Mesenchymal stem cell (in vitro differentiated cells and primary cell): ENCODE measurements around the gene INSC.

Source experiments
- DNase-seq: peaks from one replicate; pipeline ENCODE4 v3.0.0-alpha.2; 2013
- H2AFZ ChIP-seq: one replicate; pipeline ENCODE4 v1.6.1; 2013; ENCODE audit warnings: low read depth, mild to moderate bottlenecking, control low read depth, inconsistent platforms, low read length, moderate library complexity
- H2AK5ac ChIP-seq: 2 replicates; pipeline ENCODE4 v1.6.1; 2013; ENCODE audit warnings: low read length, moderate library complexity, mild to moderate bottlenecking, inconsistent platforms; ENCODE audit not compliant: severe bottlenecking
- H2BK120ac ChIP-seq: one replicate; pipeline ENCODE4 v1.6.1; 2013; ENCODE audit warnings: low read depth, mild to moderate bottlenecking, inconsistent platforms, low read length, moderate library complexity
- H2BK12ac ChIP-seq, 2 experiments: one replicate each; pipeline ENCODE4 v1.6.1; 2013; ENCODE audit warnings: inconsistent platforms in 2 of 2, low read length in 2 of 2, mild to moderate bottlenecking in 2 of 2, moderate library complexity in 2 of 2, control low read depth in 1 of 2
- H2BK15ac ChIP-seq: one replicate; pipeline ENCODE4 v1.6.1; 2013; ENCODE audit warnings: mild to moderate bottlenecking, low read depth, inconsistent platforms; ENCODE audit not compliant: poor library complexity, severe bottlenecking
- H2BK5ac ChIP-seq: 2 replicates; pipeline ENCODE4 v1.6.1; 2013; ENCODE audit warnings: low read depth, mild to moderate bottlenecking, low read length, control low read depth, inconsistent platforms; ENCODE audit not compliant: poor library complexity, severe bottlenecking
- H3K14ac ChIP-seq, 2 experiments: one replicate each; pipeline ENCODE4 v1.6.1; 2013; ENCODE audit warnings: inconsistent platforms in 2 of 2, low read length in 2 of 2, control low read depth in 1 of 2, mild to moderate bottlenecking in 1 of 2, moderate library complexity in 1 of 2
- H3K18ac ChIP-seq, 2 experiments: one replicate each; pipeline ENCODE4 v1.6.1; 2013; ENCODE audit warnings: inconsistent platforms in 2 of 2, low read length in 2 of 2, control low read depth in 1 of 2, low read depth in 1 of 2, mild to moderate bottlenecking in 1 of 2
- H3K23ac ChIP-seq, 2 experiments: one replicate each; pipeline ENCODE4 v1.6.1; 2013; ENCODE audit warnings: inconsistent platforms in 2 of 2, low read length in 2 of 2, mild to moderate bottlenecking in 2 of 2, moderate library complexity in 2 of 2, control low read depth in 1 of 2
- H3K27ac ChIP-seq: 2 replicates; pipeline ENCODE4 v1.5.1; 2013; ENCODE audit warnings: mild to moderate bottlenecking, moderate library complexity, low read length, control low read depth, inconsistent platforms; ENCODE audit not compliant: poor library complexity, severe bottlenecking
- H3K27me3 ChIP-seq, 2 experiments: 2 replicates each; pipeline versions ENCODE4 v1.6.1 to v1.7.0; 2013; ENCODE audit warnings: low read length in 2 of 2, mild to moderate bottlenecking in 2 of 2, moderate library complexity in 2 of 2, control low read depth in 1 of 2, inconsistent platforms in 1 of 2; ENCODE audit not compliant: control insufficient read depth in 1 of 2, insufficient read depth in 1 of 2
- H3K36me3 ChIP-seq, 2 experiments: 2 replicates each; pipeline versions ENCODE4 v1.6.1 to v1.7.0; 2013; ENCODE audit warnings: low read length in 2 of 2, control low read depth in 1 of 2, inconsistent platforms in 1 of 2, low read depth in 1 of 2, mild to moderate bottlenecking in 1 of 2; ENCODE audit not compliant: insufficient read depth in 2 of 2, control insufficient read depth in 1 of 2
- H3K4ac ChIP-seq, 2 experiments: one replicate each; pipeline ENCODE4 v1.6.1; 2013; ENCODE audit warnings: inconsistent platforms in 2 of 2, low read length in 2 of 2, mild to moderate bottlenecking in 2 of 2, moderate library complexity in 2 of 2, control low read depth in 1 of 2, low read depth in 1 of 2
- H3K4me1 ChIP-seq: 2 replicates; pipeline ENCODE4 v1.6.1; 2013; ENCODE audit warnings: low read depth, low read length, control low read depth; ENCODE audit not compliant: control insufficient read depth, insufficient read depth
- H3K4me2 ChIP-seq: 2 replicates; pipeline ENCODE4 v1.6.1; 2013; ENCODE audit warnings: low read length, mild to moderate bottlenecking, inconsistent platforms; ENCODE audit not compliant: poor library complexity, severe bottlenecking
- H3K4me3 ChIP-seq, 2 experiments: 2 replicates each; pipeline versions ENCODE4 v1.5.1 to v1.7.0; 2013; ENCODE audit warnings: low read length in 2 of 2, mild to moderate bottlenecking in 2 of 2, control low read depth in 1 of 2, low read depth in 1 of 2; ENCODE audit not compliant: insufficient read depth in 1 of 2
- H3K79me1 ChIP-seq: replicated peaks from 2 replicates; pipeline ENCODE4 v1.6.1; 2013; ENCODE audit warnings: mild to moderate bottlenecking, control low read depth, low read length, inconsistent platforms; ENCODE audit not compliant: poor library complexity, severe bottlenecking
- H3K9ac ChIP-seq: 2 replicates; pipeline ENCODE4 v1.7.0; 2013; ENCODE audit warnings: mild to moderate bottlenecking, low read length, moderate library complexity
- H3K9me3 ChIP-seq: 2 replicates; pipeline ENCODE4 v1.7.0; 2013; ENCODE audit warnings: mild to moderate bottlenecking, low read length; ENCODE audit not compliant: control insufficient read depth
- H4K8ac ChIP-seq: one replicate; pipeline ENCODE4 v1.6.1; 2013; ENCODE audit warnings: inconsistent platforms, mild to moderate bottlenecking, low read length, moderate library complexity
- H4K91ac ChIP-seq: one replicate; pipeline ENCODE4 v1.6.1; 2013; ENCODE audit warnings: mild to moderate bottlenecking, low read length, inconsistent platforms
- WGBS: methylation state at CpG from one replicate; pipeline ENCODE4 v1.1.7; 2013; ENCODE audit warnings: mixed read lengths; 5-methylcytosine and 5-hydroxymethylcytosine counted together

Gene INSC

DNA sequence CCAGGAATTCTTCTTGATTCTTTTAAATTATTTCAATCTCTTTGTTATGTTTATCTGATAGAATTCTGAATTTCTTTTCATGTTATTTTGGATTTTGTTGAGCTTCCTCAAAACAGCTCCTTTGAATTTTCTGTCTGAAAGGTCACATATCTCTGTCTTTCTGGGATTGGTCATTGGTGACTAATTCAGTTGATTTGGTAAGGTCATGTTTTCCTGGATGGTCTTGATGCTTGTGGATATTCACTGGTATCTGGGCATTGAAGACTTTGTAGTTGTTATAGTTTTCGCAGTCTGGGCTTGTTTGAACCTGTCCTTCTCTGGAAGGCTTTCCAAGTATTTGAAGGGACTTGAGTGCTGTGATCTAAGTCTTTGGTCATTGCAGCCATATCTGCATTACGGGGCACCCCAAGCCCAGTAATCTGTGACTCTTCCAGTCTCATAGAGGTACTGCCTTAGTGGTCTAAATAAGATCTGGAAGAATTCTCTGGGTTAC, 18.9 kb upstream of the INSC start:
- Histone ChIP-seq H3K27ac (no peak overlapping the region), H3K4me3 (no peak overlapping the region), H2AFZ (no peak overlapping the region), H2BK120ac (no peak overlapping the region), H2AK5ac (no peak overlapping the region), H2BK15ac (no peak overlapping the region), H3K36me3 (no peaks in the 10 kb centered on the region), H3K27me3 (peaks cover 0 to 6% of the 10 kb centered on the region in 2 experiments), H3K9me3 (no peaks in the 10 kb centered on the region), H3K4ac (no peak overlapping the region), H2BK12ac (no peak overlapping the region), H3K23ac (no peak overlapping the region), H3K4me2 (no peak overlapping the region), H3K18ac (no peak overlapping the region), H4K8ac (no peak overlapping the region), H4K91ac (no peak overlapping the region), H3K79me1 (no peaks in the 10 kb centered on the region), H3K9ac (no peak overlapping the region), H2BK5ac (no peak overlapping the region), H3K4me1 (no peaks in the 10 kb centered on the region), H3K14ac (no peak overlapping the region)
- 97% methylated on average over 2 of the region's 2 CpGs for WGBS
- no peak for DNase-seq

DNA sequence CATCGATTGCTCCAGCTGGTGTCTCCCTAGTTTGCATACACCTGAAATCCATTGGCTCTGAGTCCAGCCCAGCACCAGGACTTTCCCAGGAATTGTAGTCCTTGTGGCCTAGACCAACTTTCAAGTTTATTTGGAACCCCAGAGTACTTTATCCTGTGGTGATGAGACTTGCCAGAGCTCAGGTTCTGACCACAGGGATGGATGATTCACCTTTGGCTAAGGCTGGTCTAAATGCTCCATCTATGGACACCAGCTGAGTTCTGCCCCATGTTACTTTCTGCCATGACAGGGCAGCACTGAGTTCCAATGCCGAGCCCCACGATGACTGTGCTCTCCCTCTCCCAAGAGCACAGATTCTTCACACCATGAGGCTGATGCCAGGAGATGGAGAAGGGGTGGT, 17.3 kb upstream of the INSC start:
- H3K27me3 ChIP-seq: peaks cover 0 to 6% of the 10 kb centered on the region in 2 experiments
- H3K27ac ChIP-seq: no peak overlapping the region
- no peaks in the 10 kb centered on the region for H3K36me3 ChIP-seq
- H3K4me3 ChIP-seq: no peak overlapping the region
- H2AK5ac ChIP-seq: no peak overlapping the region
- WGBS: 80% methylated on average over 1 of the region's 3 CpGs
- H4K91ac ChIP-seq: no peak overlapping the region
- no peak overlapping the region for H3K4me2 ChIP-seq
- H3K4me1 ChIP-seq: no peaks in the 10 kb centered on the region
- no peak overlapping the region for H2BK5ac ChIP-seq
- no peak overlapping the region for H2BK12ac ChIP-seq
- no peak overlapping the region for H2BK120ac ChIP-seq
- no peak overlapping the region for H3K9ac ChIP-seq
- H3K4ac ChIP-seq: no peak overlapping the region
- DNase-seq: no peak
- H3K79me1 ChIP-seq: no peaks in the 10 kb centered on the region
- H2BK15ac ChIP-seq: no peak overlapping the region
- no peak overlapping the region for H3K18ac ChIP-seq
- no peak overlapping the region for H4K8ac ChIP-seq
- H3K23ac ChIP-seq: no peak overlapping the region
- no peak overlapping the region for H3K14ac ChIP-seq
- no peaks in the 10 kb centered on the region for H3K9me3 ChIP-seq
- no peak overlapping the region for H2AFZ ChIP-seq

DNA sequence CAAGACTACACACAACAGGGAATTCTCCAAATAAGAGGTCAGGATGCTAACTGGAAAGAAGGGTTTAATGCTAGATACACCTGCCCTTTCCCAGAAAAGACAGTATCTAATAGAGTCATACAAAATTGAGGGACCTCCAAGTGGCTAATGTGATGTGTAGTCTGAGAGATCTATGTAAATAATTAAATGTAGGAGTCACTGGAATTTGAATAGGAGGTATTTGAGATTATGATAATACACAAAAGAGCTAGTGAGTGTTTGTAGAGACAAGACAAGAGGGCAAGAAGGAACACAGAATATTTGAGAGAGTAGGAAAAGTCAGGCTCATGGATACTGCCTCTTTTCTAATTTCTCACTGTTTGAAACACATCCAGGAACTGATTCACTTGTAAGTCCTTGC, 15.5 kb upstream of the INSC start:
- DNase-seq: no peak
- H2BK12ac ChIP-seq: no peak overlapping the region
- no peak overlapping the region for H3K4me2 ChIP-seq
- H3K4ac ChIP-seq: no peak overlapping the region
- H3K4me3 ChIP-seq: no peak overlapping the region
- H3K27me3 ChIP-seq: peaks cover 0 to 6% of the 10 kb centered on the region in 2 experiments
- H3K36me3 ChIP-seq: no peaks in the 10 kb centered on the region
- no peak overlapping the region for H3K23ac ChIP-seq
- H2BK120ac ChIP-seq: no peak overlapping the region
- no peak overlapping the region for H3K14ac ChIP-seq
- H3K18ac ChIP-seq: no peak overlapping the region
- H3K4me1 ChIP-seq: no peaks in the 10 kb centered on the region
- H3K9me3 ChIP-seq: no peaks in the 10 kb centered on the region
- H2AK5ac ChIP-seq: no peak overlapping the region
- no peak overlapping the region for H3K27ac ChIP-seq
- H3K9ac ChIP-seq: no peak overlapping the region
- H2AFZ ChIP-seq: no peak overlapping the region
- no peak overlapping the region for H4K8ac ChIP-seq
- H4K91ac ChIP-seq: no peak overlapping the region
- H2BK5ac ChIP-seq: no peak overlapping the region
- H3K79me1 ChIP-seq: no peaks in the 10 kb centered on the region
- H2BK15ac ChIP-seq: no peak overlapping the region

DNA sequence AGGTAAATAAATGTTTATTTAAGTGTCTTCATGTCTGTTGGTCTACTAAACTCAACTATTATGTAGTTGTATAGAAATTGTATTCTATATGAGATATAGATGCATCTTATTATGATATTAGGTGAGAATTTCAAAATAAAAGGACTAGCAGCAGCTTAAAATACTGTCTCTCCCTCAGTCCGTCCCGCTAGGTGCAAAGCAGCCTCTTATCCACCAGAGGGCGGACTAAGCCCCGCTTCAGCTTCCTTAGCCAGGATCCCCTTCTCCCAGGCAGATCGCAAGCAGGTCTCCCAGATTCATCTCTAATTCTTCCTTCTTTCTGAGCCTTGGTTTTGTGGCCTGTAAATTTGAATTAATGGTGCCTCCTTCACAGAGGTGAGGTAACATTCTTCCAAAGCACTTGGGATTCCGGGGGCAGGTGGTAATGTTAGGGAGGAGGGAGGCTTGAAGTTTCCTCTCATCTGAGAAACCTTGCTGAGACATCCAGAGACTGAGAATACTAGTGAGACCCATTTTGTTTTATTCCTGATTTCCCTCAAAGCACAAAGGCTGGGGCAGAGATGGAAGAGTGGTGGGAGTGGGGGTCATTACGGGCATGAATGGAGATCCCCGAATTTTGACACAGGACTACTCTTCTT, 13.5 kb upstream of the INSC start:
- no peak overlapping the region for H3K27ac ChIP-seq
- H2BK120ac ChIP-seq: no peak overlapping the region
- no peak overlapping the region for H4K8ac ChIP-seq

More for the DNA sequence above, 13.5 kb upstream of the INSC start:
- no peak overlapping the region for H4K91ac ChIP-seq
- WGBS: 4% methylated on average over 5 of the region's 8 CpGs
- no peak overlapping the region for H2AFZ ChIP-seq
- H3K9ac ChIP-seq: no peak overlapping the region
- H3K4ac ChIP-seq: no peak overlapping the region
- no peak overlapping the region for H3K23ac ChIP-seq
- H2AK5ac ChIP-seq: no peak overlapping the region
- H2BK15ac ChIP-seq: no peak overlapping the region
- no peak overlapping the region for H3K4me2 ChIP-seq
- DNase-seq: peak; percentile 71
- H3K9me3 ChIP-seq: no peaks in the 10 kb centered on the region
- H3K27me3 ChIP-seq: peaks cover 0 to 6% of the 10 kb centered on the region in 2 experiments
- peak overlapping the region in 1 of 2 experiments; percentile 5 for H3K18ac ChIP-seq
- H2BK5ac ChIP-seq: no peak overlapping the region
- H3K4me3 ChIP-seq: no peak overlapping the region
- peaks cover under 1% of the 10 kb centered on the region for H3K4me1 ChIP-seq
- no peaks in the 10 kb centered on the region for H3K79me1 ChIP-seq
- no peaks in the 10 kb centered on the region for H3K36me3 ChIP-seq
- no peak overlapping the region for H3K14ac ChIP-seq
- no peak overlapping the region for H2BK12ac ChIP-seq
